HUES6 (cell line): ENCODE data around the gene S100A9.

Experiments
- H3K27ac ChIP-seq: 2 replicates; pipeline ENCODE4 v1.7.0; 2013; ENCODE audit warnings: low read depth, mild to moderate bottlenecking, low read length, inconsistent platforms
- H3K27me3 ChIP-seq: 2 replicates; pipeline ENCODE4 v1.6.1; 2013; ENCODE audit warnings: low read length; ENCODE audit not compliant: control insufficient read depth, insufficient read depth
- H3K36me3 ChIP-seq: 2 replicates; pipeline ENCODE4 v1.6.1; 2013; ENCODE audit warnings: low read length; ENCODE audit not compliant: control insufficient read depth, insufficient read depth
- H3K4me1 ChIP-seq: 2 replicates; pipeline ENCODE4 v1.6.1; 2013; ENCODE audit warnings: low read length; ENCODE audit not compliant: control insufficient read depth, insufficient read depth
- H3K4me3 ChIP-seq: 2 replicates; pipeline ENCODE4 v1.5.1; 2013; ENCODE audit warnings: low read depth, low read length
- H3K9ac ChIP-seq: one replicate; pipeline ENCODE4 v1.6.1; 2013; ENCODE audit warnings: mild to moderate bottlenecking, low read length
- H3K9me3 ChIP-seq: 2 replicates; pipeline ENCODE4 v1.6.1; 2013; ENCODE audit warnings: low read depth, low read length; ENCODE audit not compliant: control insufficient read depth, insufficient read depth

S100A9 gene

GRCh38 chr1:153390938-153391710 is 33.5 kb downstream of the S100A9 start, which contains the start of gene S100A8:
Gene S100A8 (minus strand): TSS chr1:153391073. CDS start chr1:153390535, 538 bp downstream.
- no peak within 1 kb of the TSS for H3K4me3 ChIP-seq
- H3K36me3 ChIP-seq, result no peaks in the 10 kb centered on the region
- peaks cover 8% of the 10 kb centered on the region for H3K27me3 ChIP-seq
- H3K4me1 ChIP-seq, result no peaks in the 10 kb centered on the region
- H3K9ac ChIP-seq, result no peak within 1 kb of the TSS
- no peak within 1 kb of the TSS for H3K27ac ChIP-seq
- no peaks in the 10 kb centered on the region for H3K9me3 ChIP-seq

- Histone ChIP-seq H3K9me3 (no peaks in the 10 kb centered on the region), H3K36me3 (no peaks in the 10 kb centered on the region), H3K4me3 (no peak overlapping the region), H3K4me1 (no peaks in the 10 kb centered on the region), H3K9ac (no peak overlapping the region), H3K27me3 (peaks cover 16% of the 10 kb centered on the region), H3K27ac (no peak overlapping the region)
Observed at GRCh38 chr1:153392258-153392657, 34.6 kb downstream of the S100A9 start.

- Histone ChIP-seq H3K27me3 (peaks cover 16% of the 10 kb centered on the region), H3K36me3 (no peaks in the 10 kb centered on the region), H3K9me3 (no peaks in the 10 kb centered on the region), H3K4me1 (no peaks in the 10 kb centered on the region), H3K4me3 (no peak overlapping the region), H3K9ac (no peak overlapping the region), H3K27ac (no peak overlapping the region)
Observed at GRCh38 chr1:153392822-153393221, 35.2 kb downstream of the S100A9 start.

DNA sequence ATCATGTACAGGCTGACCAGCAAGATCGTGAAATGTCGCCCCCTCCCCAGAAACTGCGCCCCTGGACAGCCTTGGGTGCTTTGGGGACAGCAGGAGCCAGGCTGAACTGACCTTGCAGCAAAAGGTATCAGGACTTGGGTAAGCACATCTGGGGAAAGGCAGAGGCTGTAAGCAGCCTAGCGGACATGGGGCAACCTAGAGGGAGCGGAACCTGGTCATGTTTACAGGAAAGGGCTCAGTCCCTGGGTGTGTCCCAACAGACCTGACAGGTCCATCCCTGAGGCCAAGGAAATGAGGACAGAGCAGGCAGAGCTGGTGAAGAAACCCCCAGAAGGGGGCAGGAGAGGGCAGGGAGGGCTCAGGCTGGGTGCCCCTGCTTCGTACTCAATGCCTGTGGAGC is 36.3 kb downstream of the S100A9 start:
- Histone ChIP-seq H3K4me3 (no peak overlapping the region), H3K9me3 (no peaks in the 10 kb centered on the region), H3K4me1 (no peaks in the 10 kb centered on the region), H3K36me3 (no peaks in the 10 kb centered on the region), H3K27ac (no peak overlapping the region), H3K9ac (no peak overlapping the region), H3K27me3 (peaks cover 19% of the 10 kb centered on the region)

DNA sequence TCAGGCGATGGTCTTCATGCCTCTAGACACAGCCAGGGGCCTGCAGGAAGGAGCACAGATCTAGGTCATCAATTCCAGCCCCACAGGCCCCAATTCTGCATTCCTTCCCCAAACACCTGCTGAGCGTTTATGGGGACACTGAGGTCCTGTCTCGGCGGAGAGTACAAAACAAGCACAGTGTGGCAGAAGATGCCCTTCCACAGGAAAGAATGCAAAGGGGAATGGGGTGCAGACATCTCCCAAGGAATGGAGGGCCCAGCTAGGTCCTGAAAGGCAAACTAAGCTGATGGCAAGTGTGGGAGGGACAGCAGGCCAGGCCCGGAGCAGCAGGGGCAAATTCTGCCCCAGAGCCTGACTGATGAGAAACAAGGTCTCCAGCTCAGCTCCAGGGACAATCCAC is 36.7 kb downstream of the S100A9 start:
- Histone ChIP-seq H3K4me1 (no peaks in the 10 kb centered on the region), H3K27me3 (peaks cover 19% of the 10 kb centered on the region), H3K27ac (no peak overlapping the region), H3K9me3 (no peaks in the 10 kb centered on the region), H3K9ac (no peak overlapping the region), H3K4me3 (no peak overlapping the region), H3K36me3 (no peaks in the 10 kb centered on the region)

DNA sequence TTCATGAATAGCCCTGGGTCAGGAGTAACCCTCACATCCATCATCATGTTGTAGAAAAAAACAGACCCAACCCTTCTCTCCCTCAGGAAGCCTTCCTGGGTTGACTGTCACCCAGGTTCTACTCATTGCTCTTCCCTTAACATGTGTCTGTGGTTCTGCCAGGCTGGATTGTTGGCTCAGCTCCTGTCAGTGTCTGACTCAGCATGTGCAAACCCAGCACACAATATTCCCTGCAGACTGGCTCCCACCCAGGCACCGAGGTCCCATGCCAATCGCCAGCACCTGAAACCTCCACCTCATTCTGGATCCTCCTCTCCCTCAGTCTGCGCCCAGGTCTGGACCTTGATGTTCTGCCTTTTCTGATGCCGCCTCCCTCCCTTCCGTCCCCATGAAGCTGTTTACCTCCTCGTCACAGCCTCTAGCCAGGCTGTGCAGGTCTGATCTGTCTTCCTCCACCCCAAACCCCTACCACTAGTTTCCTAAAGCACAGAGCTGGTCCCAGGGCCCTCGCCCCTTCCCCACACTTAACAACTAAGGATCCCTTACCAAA is 37.6 kb downstream of the S100A9 start:
- Histone ChIP-seq H3K4me3 (no peak overlapping the region), H3K9me3 (no peaks in the 10 kb centered on the region), H3K36me3 (no peaks in the 10 kb centered on the region), H3K9ac (no peak overlapping the region), H3K27me3 (peaks cover 19% of the 10 kb centered on the region), H3K4me1 (no peaks in the 10 kb centered on the region), H3K27ac (no peak overlapping the region)

- Histone ChIP-seq H3K4me1 (no peaks in the 10 kb centered on the region), H3K9ac (no peak overlapping the region), H3K4me3 (no peak overlapping the region), H3K27ac (no peak overlapping the region), H3K9me3 (no peaks in the 10 kb centered on the region), H3K27me3 (peaks cover 17% of the 10 kb centered on the region), H3K36me3 (no peaks in the 10 kb centered on the region)
Observed at GRCh38 chr1:153395776-153396175, 38.1 kb downstream of the S100A9 start.

DNA sequence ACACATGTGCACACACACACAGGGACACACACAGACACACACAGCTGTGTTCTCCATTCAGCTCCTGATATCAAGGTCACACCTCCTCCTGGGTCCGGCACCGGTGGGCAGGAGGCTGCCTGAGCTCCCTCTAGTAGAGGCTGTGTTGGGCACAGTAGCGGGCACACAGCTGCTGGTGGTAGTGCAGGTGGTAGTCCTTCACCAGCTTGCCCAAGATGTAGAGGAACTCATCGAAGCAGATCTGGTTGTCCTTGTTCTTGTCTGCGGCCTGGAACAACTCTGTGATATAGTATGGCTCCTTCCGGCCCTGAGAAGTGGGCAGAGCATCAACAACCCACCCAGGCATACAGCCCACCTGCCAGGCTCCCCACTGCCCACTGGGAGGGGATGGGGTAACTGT is 38.8 kb downstream of the S100A9 start:
- no peaks in the 10 kb centered on the region for H3K9me3 ChIP-seq
- H3K36me3 ChIP-seq, result no peaks in the 10 kb centered on the region
- H3K4me1 ChIP-seq, result no peaks in the 10 kb centered on the region
- no peak overlapping the region for H3K9ac ChIP-seq
- no peak overlapping the region for H3K4me3 ChIP-seq
- H3K27ac ChIP-seq, result no peak overlapping the region
- peaks cover 17% of the 10 kb centered on the region for H3K27me3 ChIP-seq

- Histone ChIP-seq H3K4me3 (no peak overlapping the region), H3K9ac (no peak overlapping the region), H3K27ac (no peak overlapping the region), H3K9me3 (no peaks in the 10 kb centered on the region), H3K4me1 (no peaks in the 10 kb centered on the region), H3K27me3 (peaks cover 20% of the 10 kb centered on the region), H3K36me3 (no peaks in the 10 kb centered on the region)
Observed at GRCh38 chr1:153397051-153397923, 39.6 kb downstream of the S100A9 start.

DNA sequence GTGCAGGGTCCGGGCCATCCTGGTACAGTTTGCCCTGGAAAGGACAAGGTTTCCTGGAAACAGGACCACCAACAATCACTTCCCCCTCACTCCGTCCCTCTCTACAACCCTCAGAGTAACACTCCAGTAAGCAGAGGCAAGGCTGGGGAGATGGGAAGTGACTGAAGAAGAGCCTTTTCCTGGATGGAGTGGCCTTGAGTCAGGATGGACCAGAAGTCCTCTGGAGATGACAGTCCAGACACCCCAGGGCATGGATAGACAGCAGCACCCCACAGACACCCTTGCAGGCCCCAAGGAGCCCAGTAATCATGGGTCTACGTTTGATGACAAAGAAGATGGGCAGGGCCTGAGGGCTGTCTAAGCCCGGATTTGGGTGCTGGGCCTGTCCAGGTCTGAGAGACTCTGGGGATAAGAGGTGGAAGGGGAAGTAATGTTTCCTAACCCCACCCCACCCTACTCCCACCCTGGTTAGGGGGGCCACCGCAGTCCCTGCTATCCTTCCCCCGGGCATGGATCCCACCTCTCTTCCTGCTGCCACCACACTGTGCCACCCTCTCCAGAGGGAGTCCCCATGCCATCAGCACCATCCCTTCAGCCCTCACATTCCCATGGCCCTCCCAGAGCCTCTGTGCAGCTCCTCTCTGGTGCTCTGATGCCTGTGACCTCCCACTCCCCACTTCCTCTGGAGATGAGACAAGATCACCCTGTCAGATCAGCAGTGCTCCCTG is 40.4 kb downstream of the S100A9 start:
- H3K9ac ChIP-seq, result no peak overlapping the region
- H3K9me3 ChIP-seq, result no peaks in the 10 kb centered on the region
- H3K27ac ChIP-seq, result no peak overlapping the region
- H3K4me1 ChIP-seq, result no peaks in the 10 kb centered on the region
- H3K27me3 ChIP-seq, result peaks cover 25% of the 10 kb centered on the region
- no peak overlapping the region for H3K4me3 ChIP-seq
- no peaks in the 10 kb centered on the region for H3K36me3 ChIP-seq
